ENCODE results near the gene SDK1.

SDK1 gene

DNA sequence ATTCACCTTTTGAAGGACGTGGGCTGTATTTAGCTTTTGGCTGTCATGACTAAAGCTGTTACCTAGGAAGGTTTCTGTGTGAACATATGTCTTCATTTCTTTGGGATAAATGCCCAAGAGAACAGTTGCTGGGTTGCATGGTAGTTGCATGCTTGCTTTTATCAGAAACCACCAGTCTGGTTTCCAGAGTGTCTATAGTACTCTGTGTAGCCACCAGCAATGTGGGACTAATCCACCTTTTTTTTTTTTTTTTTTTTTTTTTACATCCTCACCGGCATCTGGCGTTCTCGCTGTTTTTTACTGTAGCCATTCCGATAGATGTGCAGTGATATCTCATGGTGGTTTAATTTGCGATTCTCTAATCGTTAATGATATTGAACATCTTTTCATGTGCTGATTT is 297.8 kb downstream of the SDK1 start:
- H3K4me3 ChIP-seq = no peak overlapping the region
- no peak overlapping the region for H3K27ac ChIP-seq
- TF ChIP-seq, protein P1, sequence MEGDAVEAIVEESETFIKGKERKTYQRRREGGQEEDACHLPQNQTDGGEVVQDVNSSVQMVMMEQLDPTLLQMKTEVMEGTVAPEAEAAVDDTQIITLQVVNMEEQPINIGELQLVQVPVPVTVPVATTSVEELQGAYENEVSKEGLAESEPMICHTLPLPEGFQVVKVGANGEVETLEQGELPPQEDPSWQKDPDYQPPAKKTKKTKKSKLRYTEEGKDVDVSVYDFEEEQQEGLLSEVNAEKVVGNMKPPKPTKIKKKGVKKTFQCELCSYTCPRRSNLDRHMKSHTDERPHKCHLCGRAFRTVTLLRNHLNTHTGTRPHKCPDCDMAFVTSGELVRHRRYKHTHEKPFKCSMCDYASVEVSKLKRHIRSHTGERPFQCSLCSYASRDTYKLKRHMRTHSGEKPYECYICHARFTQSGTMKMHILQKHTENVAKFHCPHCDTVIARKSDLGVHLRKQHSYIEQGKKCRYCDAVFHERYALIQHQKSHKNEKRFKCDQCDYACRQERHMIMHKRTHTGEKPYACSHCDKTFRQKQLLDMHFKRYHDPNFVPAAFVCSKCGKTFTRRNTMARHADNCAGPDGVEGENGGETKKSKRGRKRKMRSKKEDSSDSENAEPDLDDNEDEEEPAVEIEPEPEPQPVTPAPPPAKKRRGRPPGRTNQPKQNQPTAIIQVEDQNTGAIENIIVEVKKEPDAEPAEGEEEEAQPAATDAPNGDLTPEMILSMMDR (IDR thresholded peaks at IDR 0.05) = no peak
- DNase-seq (ENCODE audit: low spot score) = no peak

DNA sequence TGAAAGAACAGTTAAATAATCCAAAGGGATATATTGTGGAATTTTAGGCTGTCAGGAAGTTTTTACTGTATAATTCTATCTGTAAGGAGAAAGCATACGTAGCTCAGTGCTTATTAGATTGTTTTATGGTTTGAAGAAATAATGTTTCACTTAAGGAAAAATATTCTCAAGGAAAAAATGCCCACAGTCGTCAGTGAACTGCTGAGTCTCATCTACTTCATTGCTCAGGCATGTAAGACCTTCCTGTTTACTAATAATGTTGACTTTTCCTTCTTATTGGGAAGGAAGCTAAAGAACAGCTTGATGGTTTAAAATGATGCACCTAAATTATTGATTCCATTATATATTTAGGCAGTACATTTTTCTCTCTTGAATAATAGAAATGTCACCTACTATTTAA is 304.2 kb downstream of the SDK1 start:
- Histone ChIP-seq H3K4me3 (no peak overlapping the region), H3K27ac (no peak overlapping the region)
- no peak for DNase-seq (ENCODE audit: low spot score)
- TF ChIP-seq, protein P1 (IDR thresholded peaks at IDR 0.05) = no peak

DNA sequence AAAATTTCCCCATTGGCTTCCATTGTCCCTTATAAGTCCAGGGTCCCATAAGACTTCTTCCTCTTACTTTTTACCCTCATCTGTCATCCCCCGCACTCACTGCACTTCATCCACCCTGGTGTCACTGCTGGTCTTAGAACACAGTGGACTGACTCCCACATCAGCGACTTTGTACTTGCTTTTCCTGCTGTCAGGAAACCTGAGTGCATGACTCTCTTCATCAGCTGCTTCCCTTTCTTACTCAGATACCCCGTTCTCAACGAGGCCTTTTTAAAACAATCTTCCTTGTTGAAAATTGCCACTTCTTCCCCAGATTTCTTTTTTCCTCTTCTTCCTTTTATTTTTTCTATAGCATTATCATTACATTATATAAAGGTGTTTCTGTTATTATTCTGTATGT is 305.4 kb downstream of the SDK1 start:
- DNase-seq (ENCODE audit: low spot score) = no peak
- TF ChIP-seq, protein P1 (IDR thresholded peaks at IDR 0.05) = no peak

DNA sequence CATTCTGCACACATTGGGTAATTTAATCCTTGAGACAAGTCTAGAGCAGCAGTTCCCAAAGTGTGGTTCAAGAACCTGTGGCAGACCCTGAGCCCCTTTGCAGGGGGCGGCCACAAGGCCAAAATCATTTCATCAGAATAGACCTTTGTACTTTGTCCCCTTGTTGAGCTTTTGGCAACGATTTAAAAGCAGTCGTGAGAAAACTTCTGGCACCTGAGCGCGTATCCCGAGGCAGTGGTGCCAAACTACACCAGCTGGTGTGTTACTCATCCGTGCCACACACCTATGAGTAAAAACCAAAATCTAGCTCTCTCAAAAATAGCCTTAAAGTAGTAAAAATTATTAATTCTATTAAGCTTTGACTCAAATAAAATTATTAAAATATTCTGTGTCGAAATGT is 306.8 kb downstream of the SDK1 start:
- TF ChIP-seq, protein P1 (IDR thresholded peaks at IDR 0.05) = no peak
- DNase-seq (ENCODE audit: low spot score) = no peak
- no peak overlapping the region for H3K4me3 ChIP-seq
- H3K27ac ChIP-seq = no peak overlapping the region

More for the DNA sequence above, 305.4 kb downstream of the SDK1 start:
- Histone ChIP-seq H3K4me3 (no peak overlapping the region), H3K27ac (no peak overlapping the region)

DNA sequence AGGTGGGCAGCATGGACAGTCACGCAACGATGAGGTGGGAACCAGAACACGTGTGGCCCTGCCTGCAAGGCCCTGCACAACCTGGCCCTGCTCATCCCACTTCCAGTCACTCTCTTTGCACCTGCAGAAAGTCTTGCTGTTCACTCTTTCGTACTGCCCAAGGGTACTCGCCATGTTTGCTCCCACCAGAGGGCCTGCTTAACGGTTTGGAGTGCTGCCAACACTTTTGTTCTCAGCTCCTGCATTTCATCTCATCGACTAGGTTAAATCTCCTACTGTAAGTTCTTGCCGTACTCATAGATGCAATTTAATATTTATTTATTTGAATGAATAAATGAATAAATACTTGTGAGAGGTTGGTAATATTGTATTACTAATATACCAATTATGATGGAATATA is 315.3 kb downstream of the SDK1 start:
- TF ChIP-seq, protein P1 (IDR thresholded peaks at IDR 0.05) = no peak
- Histone ChIP-seq H3K4me3 (no peak overlapping the region), H3K27ac (no peak overlapping the region)
- no peak for DNase-seq (ENCODE audit: low spot score)

DNA sequence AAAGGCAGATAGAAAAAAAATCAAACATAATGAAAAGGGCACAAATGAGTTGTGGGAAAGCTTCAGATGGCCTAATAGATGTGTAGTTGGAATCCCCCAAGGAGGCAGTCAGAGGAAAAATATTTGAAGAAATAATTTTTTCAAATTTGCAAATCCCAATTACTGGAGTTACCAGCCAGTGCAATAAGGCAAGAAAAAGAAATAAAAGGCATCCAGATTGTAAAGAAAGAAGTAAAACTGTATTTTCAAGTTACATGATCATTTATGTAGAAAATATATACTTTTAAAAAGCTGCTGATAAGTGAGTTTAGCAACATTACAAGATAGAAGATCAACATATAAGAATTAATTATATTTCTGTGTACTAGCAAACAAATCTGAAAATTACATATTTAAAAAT is 329.0 kb downstream of the SDK1 start:
- DNase-seq (ENCODE audit: low spot score) = no peak
- no peak overlapping the region for H3K4me3 ChIP-seq
- no peak overlapping the region for H3K27ac ChIP-seq
- TF ChIP-seq, protein P1 (IDR thresholded peaks at IDR 0.05) = no peak

DNA sequence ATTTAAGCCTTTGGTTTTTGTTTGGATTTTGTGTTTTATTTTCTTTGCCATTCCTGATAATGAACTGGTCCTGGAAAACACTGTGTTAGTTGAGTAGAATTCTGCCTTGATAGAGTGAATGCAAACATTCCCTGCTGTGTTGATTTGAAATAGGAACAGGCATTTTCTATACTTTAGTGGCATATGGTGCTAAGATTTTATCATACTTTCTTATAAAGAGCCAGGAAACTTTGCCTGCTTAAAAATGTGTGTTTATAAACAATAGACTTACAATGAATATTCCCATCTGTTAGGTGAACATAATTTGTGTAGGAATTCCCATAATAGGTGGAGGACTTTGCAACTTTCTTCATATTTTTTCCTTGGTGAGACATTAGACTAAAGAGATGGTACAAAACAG is 333.3 kb downstream of the SDK1 start:
- TF ChIP-seq, protein P1 (IDR thresholded peaks at IDR 0.05) = no peak
- Histone ChIP-seq H3K27ac (no peak overlapping the region), H3K4me3 (no peak overlapping the region)
- no peak for DNase-seq (ENCODE audit: low spot score)
